ENCODE results near the gene TENM3. TPM values are rescaled to one million over a fixed set of nuclear protein-coding genes. Genes with fewer than 3 reads are reported as not detected.

Gene TENM3
- total RNA-seq, 1 donor from 2014 or later: 40.4 TPM

DNA sequence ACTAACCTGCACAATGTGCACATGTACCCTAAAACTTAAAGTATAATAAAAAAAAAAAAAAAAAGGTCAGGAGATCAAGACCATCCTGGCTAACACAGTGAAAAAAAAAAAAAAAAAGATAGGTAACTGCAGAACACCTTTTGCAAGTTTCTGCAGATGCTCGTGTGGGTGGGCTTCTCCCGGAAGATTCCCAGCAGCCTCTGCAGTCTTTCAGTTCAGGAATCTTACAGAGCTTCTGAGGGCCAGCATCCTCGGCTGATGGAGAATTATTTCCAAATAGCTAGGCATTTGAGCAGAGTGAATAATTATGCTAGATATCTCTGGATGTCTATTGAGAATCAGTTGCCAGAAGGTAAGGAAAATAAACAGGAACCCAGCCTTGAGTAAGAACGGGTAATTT lies 373.3 kb downstream of the TENM3 start:
- TF ChIP-seq, protein P1, sequence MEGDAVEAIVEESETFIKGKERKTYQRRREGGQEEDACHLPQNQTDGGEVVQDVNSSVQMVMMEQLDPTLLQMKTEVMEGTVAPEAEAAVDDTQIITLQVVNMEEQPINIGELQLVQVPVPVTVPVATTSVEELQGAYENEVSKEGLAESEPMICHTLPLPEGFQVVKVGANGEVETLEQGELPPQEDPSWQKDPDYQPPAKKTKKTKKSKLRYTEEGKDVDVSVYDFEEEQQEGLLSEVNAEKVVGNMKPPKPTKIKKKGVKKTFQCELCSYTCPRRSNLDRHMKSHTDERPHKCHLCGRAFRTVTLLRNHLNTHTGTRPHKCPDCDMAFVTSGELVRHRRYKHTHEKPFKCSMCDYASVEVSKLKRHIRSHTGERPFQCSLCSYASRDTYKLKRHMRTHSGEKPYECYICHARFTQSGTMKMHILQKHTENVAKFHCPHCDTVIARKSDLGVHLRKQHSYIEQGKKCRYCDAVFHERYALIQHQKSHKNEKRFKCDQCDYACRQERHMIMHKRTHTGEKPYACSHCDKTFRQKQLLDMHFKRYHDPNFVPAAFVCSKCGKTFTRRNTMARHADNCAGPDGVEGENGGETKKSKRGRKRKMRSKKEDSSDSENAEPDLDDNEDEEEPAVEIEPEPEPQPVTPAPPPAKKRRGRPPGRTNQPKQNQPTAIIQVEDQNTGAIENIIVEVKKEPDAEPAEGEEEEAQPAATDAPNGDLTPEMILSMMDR (IDR thresholded peaks at IDR 0.05; ENCODE audit: unreplicated experiment): no peak
- Mint-ChIP-seq H3K27me3 (no peaks in the 10 kb centered on the region), H3K9me3 (ENCODE audit: low read depth) (no peaks in the 10 kb centered on the region), H3K27ac (no peak overlapping the region), H3K4me1 (ENCODE audit: low read depth) (peaks cover 30% of the 10 kb centered on the region), H3K36me3 (ENCODE audit: insufficient read depth) (peaks cover 3% of the 10 kb centered on the region), H3K4me3 (ENCODE audit: low read depth) (no peak overlapping the region)
- DNase-seq (ENCODE audit: low spot score, unreplicated experiment): no peak

DNA sequence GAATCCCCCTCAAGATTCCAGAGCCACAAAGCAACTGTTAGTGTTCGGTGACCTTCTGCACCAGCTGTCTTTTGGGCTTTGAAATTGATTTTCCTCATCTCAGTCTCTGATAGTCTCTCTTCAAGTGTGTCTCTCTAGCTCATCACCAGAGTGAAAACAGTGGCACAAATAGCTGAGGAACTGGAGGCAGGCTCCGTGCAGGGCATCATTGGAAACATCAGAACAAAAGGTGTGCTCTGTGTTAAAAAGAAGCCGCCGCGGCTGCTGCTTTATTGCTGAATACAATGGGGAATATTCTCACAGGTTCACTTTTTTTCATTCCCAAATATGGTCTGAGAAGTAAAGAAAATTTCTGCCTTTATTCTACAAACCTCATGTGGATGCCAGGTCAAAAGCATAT lies 376.5 kb downstream of the TENM3 start:
- no peak for DNase-seq (ENCODE audit: low spot score, unreplicated experiment)
- no peak overlapping the region for H3K4me3 Mint-ChIP-seq (ENCODE audit: low read depth)
- H3K27ac Mint-ChIP-seq: peak overlapping the region; percentile 87
- H3K27me3 Mint-ChIP-seq: no peaks in the 10 kb centered on the region
- H3K36me3 Mint-ChIP-seq (ENCODE audit: insufficient read depth): peaks cover 6% of the 10 kb centered on the region
- H3K4me1 Mint-ChIP-seq (ENCODE audit: low read depth): peaks cover 27% of the 10 kb centered on the region
- TF ChIP-seq, protein P1 (IDR thresholded peaks at IDR 0.05; ENCODE audit: unreplicated experiment): no peak
- H3K9me3 Mint-ChIP-seq (ENCODE audit: low read depth): peaks cover 1% of the 10 kb centered on the region

DNA sequence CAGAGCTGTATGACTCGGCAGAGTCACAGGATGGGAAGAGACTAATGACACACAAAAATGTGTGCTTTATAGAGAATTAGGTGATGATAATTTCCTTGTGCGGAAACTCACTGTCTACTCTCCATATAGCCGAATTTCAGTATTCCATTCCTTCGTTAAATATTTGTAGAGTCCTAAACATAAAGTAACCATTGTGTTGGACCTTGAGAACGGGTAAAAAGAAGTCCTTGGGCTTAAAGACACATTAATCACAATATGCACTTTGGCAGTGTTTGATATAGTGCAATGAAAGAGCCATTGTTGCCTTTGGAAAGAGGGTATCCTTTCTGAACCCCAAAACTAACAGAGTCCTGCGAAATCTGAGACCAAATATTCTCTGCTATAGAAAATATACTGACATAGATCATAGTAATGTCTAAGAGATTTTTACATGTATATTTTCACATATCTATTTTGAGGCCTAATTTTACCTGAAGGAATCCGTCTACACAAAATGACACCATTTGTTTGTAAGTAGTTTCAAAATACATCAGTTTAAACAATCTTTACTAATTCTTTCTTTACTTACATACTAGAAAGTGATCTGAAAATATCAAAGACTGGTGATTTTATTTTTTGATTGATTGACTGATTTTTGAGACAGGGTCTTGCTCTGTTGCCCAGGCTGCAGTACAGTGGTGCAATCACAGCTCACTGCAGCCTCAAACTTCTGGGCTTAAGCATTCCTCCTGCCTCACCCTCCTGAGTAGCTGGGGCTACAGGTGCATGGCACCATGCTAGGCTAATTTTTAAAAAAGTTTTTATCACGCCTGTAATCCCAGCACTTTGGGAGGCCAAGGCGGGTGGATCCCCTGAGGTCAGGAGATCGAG lies 377.1 kb downstream of the TENM3 start:
- peaks cover 10% of the 10 kb centered on the region for H3K36me3 Mint-ChIP-seq (ENCODE audit: insufficient read depth)
- H3K27me3 Mint-ChIP-seq: no peaks in the 10 kb centered on the region
- no peak for DNase-seq (ENCODE audit: low spot score, unreplicated experiment)
- H3K4me1 Mint-ChIP-seq (ENCODE audit: low read depth): peaks cover 25% of the 10 kb centered on the region
- H3K4me3 Mint-ChIP-seq (ENCODE audit: low read depth): no peak overlapping the region
- peak overlapping the region; percentile 87 for H3K27ac Mint-ChIP-seq
- peaks cover 4% of the 10 kb centered on the region for H3K9me3 Mint-ChIP-seq (ENCODE audit: low read depth)
- TF ChIP-seq, protein P1 (IDR thresholded peaks at IDR 0.05; ENCODE audit: unreplicated experiment): no peak

DNA sequence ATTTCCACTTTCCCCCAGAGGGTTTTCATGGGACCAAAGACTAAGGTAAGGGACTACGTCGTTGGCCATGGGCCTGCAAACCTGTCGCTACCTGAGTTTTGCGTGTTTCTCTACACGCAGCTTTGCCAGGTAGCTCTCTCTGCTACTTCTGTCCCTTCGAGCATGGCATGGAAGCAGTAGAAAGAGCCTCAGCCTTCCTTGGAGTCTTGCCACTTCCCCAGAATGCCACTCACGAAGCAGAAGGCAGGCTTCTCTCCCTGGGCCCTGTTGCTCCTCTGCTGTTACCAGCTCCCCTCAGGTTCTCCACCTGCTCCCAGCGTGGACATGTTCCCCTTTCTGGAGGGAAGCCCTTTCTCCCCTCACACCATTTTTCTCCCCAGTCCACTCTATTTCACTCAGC lies 381.1 kb downstream of the TENM3 start:
- H3K27ac Mint-ChIP-seq: peak overlapping the region; percentile 27
- no peaks in the 10 kb centered on the region for H3K27me3 Mint-ChIP-seq
- TF ChIP-seq, protein P1 (IDR thresholded peaks at IDR 0.05; ENCODE audit: unreplicated experiment): no peak
- no peak for DNase-seq (ENCODE audit: low spot score, unreplicated experiment)
- no peak overlapping the region for H3K4me3 Mint-ChIP-seq (ENCODE audit: low read depth)
- H3K9me3 Mint-ChIP-seq (ENCODE audit: low read depth): peaks cover 4% of the 10 kb centered on the region
- peaks cover 9% of the 10 kb centered on the region for H3K36me3 Mint-ChIP-seq (ENCODE audit: insufficient read depth)
- peaks cover 20% of the 10 kb centered on the region for H3K4me1 Mint-ChIP-seq (ENCODE audit: low read depth)

DNA sequence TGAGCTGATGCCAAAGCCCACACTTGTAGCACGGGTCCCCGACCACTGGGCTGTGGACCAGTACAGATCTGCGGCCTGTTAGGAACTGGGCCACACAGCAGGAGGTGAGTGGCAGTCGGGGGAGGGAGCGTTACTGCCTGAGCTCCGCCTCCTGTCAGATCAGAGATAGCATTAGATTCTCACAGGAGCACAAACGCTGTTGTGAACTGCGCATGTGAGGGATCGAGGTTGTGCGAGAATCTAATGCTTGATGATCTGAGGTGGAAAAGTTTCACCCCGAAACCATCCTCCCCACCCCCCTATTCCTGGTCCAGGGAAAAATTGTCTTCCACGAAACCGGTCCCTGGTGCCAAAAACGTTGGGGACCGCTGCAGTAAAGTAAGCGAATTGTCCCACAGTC lies 382.0 kb downstream of the TENM3 start:
- no peaks in the 10 kb centered on the region for H3K27me3 Mint-ChIP-seq
- H3K4me1 Mint-ChIP-seq (ENCODE audit: low read depth): peaks cover 17% of the 10 kb centered on the region
- no peak overlapping the region for H3K4me3 Mint-ChIP-seq (ENCODE audit: low read depth)
- H3K27ac Mint-ChIP-seq: no peak overlapping the region
- TF ChIP-seq, protein P1 (IDR thresholded peaks at IDR 0.05; ENCODE audit: unreplicated experiment): no peak
- peaks cover 9% of the 10 kb centered on the region for H3K36me3 Mint-ChIP-seq (ENCODE audit: insufficient read depth)
- no peak for DNase-seq (ENCODE audit: low spot score, unreplicated experiment)
- peaks cover 4% of the 10 kb centered on the region for H3K9me3 Mint-ChIP-seq (ENCODE audit: low read depth)

Measured in progenitor cell of endocrine pancreas (in vitro differentiated cells).